NCI-H510A treated with DMSO at 0.1 percent for 48 hours (cell line): ENCODE results near the gene HBD.
"Not testable (repeated sequence)": the region's sequence is repeated elsewhere in the genome, so short reads cannot be mapped to it uniquely, and the experiment has no call there.

Experiments
- DNase-seq: peaks from one replicate; lab custom pipeline; 2025; lab: John Stamatoyannopoulos, UW

HBD gene

GRCh38 chr11:5252919-5253265 lies 18.6 kb upstream of the HBD start:
- no peak for DNase-seq

- no peak for DNase-seq
Observed at GRCh38 chr11:5252192-5252918, 18.1 kb upstream of the HBD start.

- DNase-seq = no peak
Observed at GRCh38 chr11:5251746-5252145, 17.5 kb upstream of the HBD start.

- no peak for DNase-seq
Observed at GRCh38 chr11:5250543-5251204, 16.4 kb upstream of the HBD start.

- not testable (repeated sequence) for DNase-seq
Observed at GRCh38 chr11:5249807-5250396, 15.6 kb upstream of the HBD start, which contains the start of gene HBG1. HBG1 (minus strand) TSS chr11:5249857; CDS start chr11:5249804, 53 bp downstream.

GRCh38 chr11:5248498-5248897 lies 14.2 kb upstream of the HBD start:
- DNase-seq = not testable (repeated sequence)

- DNase-seq = no peak
Observed at GRCh38 chr11:5247472-5248192, 13.3 kb upstream of the HBD start.

GRCh38 chr11:5246772-5247471 lies 12.6 kb upstream of the HBD start:
- DNase-seq = no peak

- no peak for DNase-seq
Observed at GRCh38 chr11:5245155-5245554, 10.9 kb upstream of the HBD start.

GRCh38 chr11:5243816-5244180 lies 9.5 kb upstream of the HBD start:
- DNase-seq = no peak

GRCh38 chr11:5242933-5243815 lies 8.9 kb upstream of the HBD start:
- DNase-seq = no peak

- DNase-seq = no peak
Observed at GRCh38 chr11:5242208-5242607, 7.9 kb upstream of the HBD start.

GRCh38 chr11:5241458-5241857 lies 7.2 kb upstream of the HBD start:
- DNase-seq = no peak

GRCh38 chr11:5240458-5240857 lies 6.2 kb upstream of the HBD start:
- no peak for DNase-seq

- DNase-seq = no peak
Observed at GRCh38 chr11:5240056-5240455, 5.8 kb upstream of the HBD start.

GRCh38 chr11:5239046-5239445 lies 4.8 kb upstream of the HBD start:
- DNase-seq = no peak

GRCh38 chr11:5238486-5238885 lies 4.2 kb upstream of the HBD start:
- DNase-seq = no peak

GRCh38 chr11:5237420-5237819 lies 3.1 kb upstream of the HBD start:
- DNase-seq = no peak

- no peak for DNase-seq
Observed at GRCh38 chr11:5235364-5236095, 1.2 kb upstream of the HBD start.

- no peak for DNase-seq
Observed at GRCh38 chr11:5233307-5233706, 976 bp downstream of the HBD start.
